ENCODE results near the gene FRAT1.

The FRAT1 gene

DNA sequence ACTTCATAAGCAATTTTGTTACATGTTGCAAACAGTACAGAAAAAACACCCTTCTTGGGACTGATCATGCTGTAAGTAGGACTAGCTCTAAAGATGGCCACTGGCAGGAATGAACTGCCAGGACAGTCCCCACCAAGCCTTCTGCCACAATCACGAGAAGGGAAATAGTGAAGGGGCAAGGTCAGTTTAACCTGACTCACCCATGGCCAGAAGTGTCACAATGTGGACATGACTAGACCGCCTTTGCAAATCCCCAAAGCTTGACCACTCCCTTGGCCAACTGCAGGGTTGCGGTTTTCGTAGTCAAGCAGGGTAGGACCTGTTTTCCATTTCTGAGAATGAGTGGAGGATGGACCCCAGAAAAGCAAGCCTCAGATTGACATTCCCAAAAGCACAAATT, 34.9 kb downstream of the FRAT1 start:
- no peak for DNase-seq (ENCODE audit: low spot score)
- H3K27ac ChIP-seq, result no peak overlapping the region
- ChIA-PET CTCF (no interaction called here), POLR2A (ENCODE audit: low non-redundant PET) (no interaction called here)
- TF ChIP-seq, protein P1, sequence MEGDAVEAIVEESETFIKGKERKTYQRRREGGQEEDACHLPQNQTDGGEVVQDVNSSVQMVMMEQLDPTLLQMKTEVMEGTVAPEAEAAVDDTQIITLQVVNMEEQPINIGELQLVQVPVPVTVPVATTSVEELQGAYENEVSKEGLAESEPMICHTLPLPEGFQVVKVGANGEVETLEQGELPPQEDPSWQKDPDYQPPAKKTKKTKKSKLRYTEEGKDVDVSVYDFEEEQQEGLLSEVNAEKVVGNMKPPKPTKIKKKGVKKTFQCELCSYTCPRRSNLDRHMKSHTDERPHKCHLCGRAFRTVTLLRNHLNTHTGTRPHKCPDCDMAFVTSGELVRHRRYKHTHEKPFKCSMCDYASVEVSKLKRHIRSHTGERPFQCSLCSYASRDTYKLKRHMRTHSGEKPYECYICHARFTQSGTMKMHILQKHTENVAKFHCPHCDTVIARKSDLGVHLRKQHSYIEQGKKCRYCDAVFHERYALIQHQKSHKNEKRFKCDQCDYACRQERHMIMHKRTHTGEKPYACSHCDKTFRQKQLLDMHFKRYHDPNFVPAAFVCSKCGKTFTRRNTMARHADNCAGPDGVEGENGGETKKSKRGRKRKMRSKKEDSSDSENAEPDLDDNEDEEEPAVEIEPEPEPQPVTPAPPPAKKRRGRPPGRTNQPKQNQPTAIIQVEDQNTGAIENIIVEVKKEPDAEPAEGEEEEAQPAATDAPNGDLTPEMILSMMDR (conservative IDR thresholded peaks at IDR 0.05; ENCODE audit: low read depth), result no peak

DNA sequence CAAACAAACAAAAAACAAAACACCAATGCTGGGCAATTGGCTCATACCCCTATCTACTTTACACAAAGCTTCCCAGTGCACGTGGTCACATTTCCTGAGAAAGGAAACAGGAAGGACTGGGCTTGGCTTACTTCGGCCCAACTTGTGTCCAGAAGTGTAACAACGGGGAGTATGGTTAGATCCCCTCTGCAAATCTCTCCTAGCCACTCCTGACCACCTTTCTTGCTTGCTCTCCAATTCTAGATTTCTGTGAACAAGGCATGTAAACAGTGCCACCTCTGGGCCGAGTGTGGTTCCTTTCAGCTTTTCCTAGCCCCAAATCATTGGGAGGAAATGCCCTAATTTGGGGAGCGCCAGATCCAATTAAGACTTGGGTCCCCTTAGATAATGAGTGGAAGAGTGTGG, 36.5 kb downstream of the FRAT1 start:
- ChIA-PET POLR2A (ENCODE audit: low non-redundant PET) (no interaction called here), CTCF (interaction anchor here (0.6 to 1.6 kb wide), 4 partner anchors 17 to 77 kb away, joined by 3 to 11 read pairs (median 8); no protein-coding TSS in a partner anchor)
- DNase-seq (ENCODE audit: low spot score), result no peak
- H3K27ac ChIP-seq, result no peak overlapping the region
- TF ChIP-seq, protein P1 (conservative IDR thresholded peaks at IDR 0.05; ENCODE audit: low read depth), result peak; percentile 13; the same call in 1 of the 2 replicates

- TF ChIP-seq, protein P1 (conservative IDR thresholded peaks at IDR 0.05; ENCODE audit: low read depth), result no peak
- CTCF ChIA-PET, result interaction anchor here (0.6 to 1.6 kb wide), 6 partner anchors 16 to 1006 kb away, joined by 4 to 11 read pairs (median 6); no protein-coding TSS in a partner anchor
Measured at GRCh38 chr10:97356318-97356914, 37.3 kb downstream of the FRAT1 start.

GRCh38 chr10:97356918-97357317, 37.8 kb downstream of the FRAT1 start:
- CTCF ChIA-PET, result interaction anchor here (0.6 to 1.2 kb wide), 2 partner anchors 78 to 1005 kb away, joined by 4 to 5 read pairs; no protein-coding TSS in a partner anchor
- TF ChIP-seq, protein P1 (conservative IDR thresholded peaks at IDR 0.05; ENCODE audit: low read depth), result no peak
- H3K27ac ChIP-seq, result no peak overlapping the region
- no peak for DNase-seq (ENCODE audit: low spot score)
- POLR2A ChIA-PET (ENCODE audit: low non-redundant PET), result no interaction called here

More at GRCh38 chr10:97356318-97356914, 37.3 kb downstream of the FRAT1 start:
- POLR2A ChIA-PET (ENCODE audit: low non-redundant PET), result no interaction called here
- 0 out of 2 replicates have a peak overlapping the region, but pooled peaks have one; percentile 4 for H3K27ac ChIP-seq
- no peak for DNase-seq (ENCODE audit: low spot score)

- no peak overlapping the region for H3K27ac ChIP-seq
- TF ChIP-seq, protein P1 (conservative IDR thresholded peaks at IDR 0.05; ENCODE audit: low read depth), result no peak
- POLR2A ChIA-PET (ENCODE audit: low non-redundant PET), result interaction anchor here (1.1 kb wide), 1 partner anchor 25 kb away, joined by 3 read pairs; no protein-coding TSS in a partner anchor
- no peak for DNase-seq (ENCODE audit: low spot score)
- CTCF ChIA-PET, result interaction anchor here (0.6 to 0.7 kb wide), 2 partner anchors 232 to 718 kb away, joined by 3 to 4 read pairs; no protein-coding TSS in a partner anchor
Measured at GRCh38 chr10:97358349-97358748, 39.3 kb downstream of the FRAT1 start.

GRCh38 chr10:97358781-97359180, 39.7 kb downstream of the FRAT1 start:
- CTCF ChIA-PET, result interaction anchor here (0.7 kb wide), 1 partner anchor 232 kb away, joined by 3 read pairs; no protein-coding TSS in a partner anchor
- no peak for DNase-seq (ENCODE audit: low spot score)
- POLR2A ChIA-PET (ENCODE audit: low non-redundant PET), result interaction anchor here (1.1 kb wide), 1 partner anchor 25 kb away, joined by 3 read pairs; no protein-coding TSS in a partner anchor
- no peak overlapping the region for H3K27ac ChIP-seq
- TF ChIP-seq, protein P1 (conservative IDR thresholded peaks at IDR 0.05; ENCODE audit: low read depth), result no peak

All from RWPE1 (cell line).